Thyroid gland (tissue), 4 donors: ENCODE results near the gene TBC1D3B.
"Not testable (repeated sequence)": the region's sequence is repeated elsewhere in the genome, so short reads cannot be mapped to it uniquely, and the experiment has no call there.

Experiments used
- POLR2A ChIP-seq, 2 donors: fragments of 450-650 bp; IDR thresholded peaks; one replicate each; pipeline ENCODE4 v1.6.1; 2017; ENCODE audit warnings: antibody characterized with exemption in 2 of 2, mild to moderate bottlenecking in 2 of 2, moderate library complexity in 1 of 2
- TF ChIP-seq, protein P1 (sequence below), 6 experiments: fragments of 200-600 bp in 3 of 6; fragments of 450-650 bp in 3 of 6; sonication (generic) in 3 of 6; IDR thresholded peaks; one replicate each; pipeline ENCODE4 v1.5.1; 2016 to 2019; ENCODE audit warnings: antibody characterized with exemption in 6 of 6, mild to moderate bottlenecking in 2 of 6, inconsistent platforms in 1 of 6, moderate library complexity in 1 of 6

- TF ChIP-seq, protein P1, sequence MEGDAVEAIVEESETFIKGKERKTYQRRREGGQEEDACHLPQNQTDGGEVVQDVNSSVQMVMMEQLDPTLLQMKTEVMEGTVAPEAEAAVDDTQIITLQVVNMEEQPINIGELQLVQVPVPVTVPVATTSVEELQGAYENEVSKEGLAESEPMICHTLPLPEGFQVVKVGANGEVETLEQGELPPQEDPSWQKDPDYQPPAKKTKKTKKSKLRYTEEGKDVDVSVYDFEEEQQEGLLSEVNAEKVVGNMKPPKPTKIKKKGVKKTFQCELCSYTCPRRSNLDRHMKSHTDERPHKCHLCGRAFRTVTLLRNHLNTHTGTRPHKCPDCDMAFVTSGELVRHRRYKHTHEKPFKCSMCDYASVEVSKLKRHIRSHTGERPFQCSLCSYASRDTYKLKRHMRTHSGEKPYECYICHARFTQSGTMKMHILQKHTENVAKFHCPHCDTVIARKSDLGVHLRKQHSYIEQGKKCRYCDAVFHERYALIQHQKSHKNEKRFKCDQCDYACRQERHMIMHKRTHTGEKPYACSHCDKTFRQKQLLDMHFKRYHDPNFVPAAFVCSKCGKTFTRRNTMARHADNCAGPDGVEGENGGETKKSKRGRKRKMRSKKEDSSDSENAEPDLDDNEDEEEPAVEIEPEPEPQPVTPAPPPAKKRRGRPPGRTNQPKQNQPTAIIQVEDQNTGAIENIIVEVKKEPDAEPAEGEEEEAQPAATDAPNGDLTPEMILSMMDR (IDR thresholded peaks at IDR 0.05): not testable (repeated sequence)
- not testable (repeated sequence) for TF ChIP-seq POLR2A (IDR thresholded peaks at IDR 0.05)
Measured at GRCh38 chr17:36186810-36187763, 10.7 kb upstream of the TBC1D3B start.
